Stomach smooth muscle (tissue), 2 donors: Measurements from ENCODE around the gene ABLIM1.

Experiments used
- H3K27ac ChIP-seq: one replicate; pipeline ENCODE4 v1.7.0; 2013; ENCODE audit warnings: mild to moderate bottlenecking, low read length, inconsistent platforms
- H3K27me3 ChIP-seq, 2 donors: one replicate each; pipeline ENCODE4 v1.7.0; 2013; ENCODE audit warnings: low read length in 2 of 2; ENCODE audit not compliant: insufficient read depth in 2 of 2, control insufficient read depth in 1 of 2
- H3K36me3 ChIP-seq, 2 donors: one replicate each; pipeline ENCODE4 v1.7.0; 2013; ENCODE audit warnings: low read length in 2 of 2; ENCODE audit not compliant: control insufficient read depth in 2 of 2, insufficient read depth in 2 of 2
- H3K4me1 ChIP-seq: one replicate; pipeline ENCODE4 v1.7.0; 2013; ENCODE audit warnings: low read length; ENCODE audit not compliant: control insufficient read depth, insufficient read depth
- H3K4me3 ChIP-seq, 2 donors: one replicate each; pipeline ENCODE4 v1.7.0; 2013; ENCODE audit warnings: low read length in 2 of 2
- H3K9ac ChIP-seq, 2 donors: one replicate each; pipeline ENCODE4 v1.7.0; 2013; ENCODE audit warnings: low read length in 2 of 2, mild to moderate bottlenecking in 1 of 2
- H3K9me3 ChIP-seq, 2 donors: one replicate each; pipeline ENCODE4 v1.7.0; 2013; ENCODE audit warnings: low read length in 2 of 2; ENCODE audit not compliant: control insufficient read depth in 2 of 2
- donor health status: healthy.
- donor health status: Pancreatic carcinoma.

Gene ABLIM1

DNA sequence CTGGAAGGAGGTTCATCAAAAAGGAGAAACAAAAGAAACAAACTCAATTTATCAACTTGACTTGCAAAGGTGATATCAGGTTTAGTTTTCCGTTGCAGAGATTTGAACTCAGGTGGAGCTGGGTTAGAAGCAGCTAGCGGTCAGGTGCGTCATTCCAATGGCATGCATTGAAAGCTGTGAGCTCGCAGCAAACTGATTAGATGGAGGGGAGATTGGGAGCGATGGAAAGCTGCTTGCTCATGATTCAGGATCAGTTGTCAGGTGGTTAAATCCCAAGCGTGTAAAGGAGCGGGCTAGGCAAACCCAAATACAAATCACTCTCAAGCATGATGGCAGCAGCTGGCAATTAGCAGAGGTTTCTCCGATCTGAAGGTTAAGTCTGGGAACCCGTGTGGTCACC, 204.5 kb downstream of the ABLIM1 start:
- H3K27ac ChIP-seq = no peak overlapping the region
- no peaks in the 10 kb centered on the region for H3K27me3 ChIP-seq
- no peaks in the 10 kb centered on the region for H3K4me1 ChIP-seq
- no peaks in the 10 kb centered on the region for H3K9me3 ChIP-seq
- no peak overlapping the region for H3K9ac ChIP-seq
- H3K36me3 ChIP-seq = no peaks in the 10 kb centered on the region
- H3K4me3 ChIP-seq = no peak overlapping the region

DNA sequence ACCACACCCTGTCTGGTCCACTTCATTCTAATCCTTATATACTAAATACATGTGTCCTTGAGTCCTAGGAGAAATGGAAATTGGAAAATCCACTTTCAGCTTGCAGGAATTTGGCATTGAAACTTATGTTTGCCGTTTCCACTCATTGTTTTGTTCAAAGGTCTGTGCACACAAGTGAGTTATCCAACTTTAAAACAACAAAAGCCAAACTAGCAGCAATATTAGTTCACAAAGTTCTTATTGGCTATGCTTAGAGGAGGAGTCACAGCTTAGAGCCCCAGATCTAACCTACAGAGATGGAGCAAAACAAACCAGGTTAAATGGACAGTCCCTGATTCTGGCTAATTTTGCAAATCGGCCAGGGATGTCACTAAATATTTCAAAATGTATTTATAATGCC, 209.2 kb downstream of the ABLIM1 start:
- Histone ChIP-seq H3K4me3 (no peak overlapping the region), H3K9ac (no peak overlapping the region), H3K4me1 (no peaks in the 10 kb centered on the region), H3K27me3 (no peaks in the 10 kb centered on the region), H3K9me3 (no peaks in the 10 kb centered on the region), H3K27ac (no peak overlapping the region), H3K36me3 (peaks cover 0 to 6% of the 10 kb centered on the region in 2 donors)

DNA sequence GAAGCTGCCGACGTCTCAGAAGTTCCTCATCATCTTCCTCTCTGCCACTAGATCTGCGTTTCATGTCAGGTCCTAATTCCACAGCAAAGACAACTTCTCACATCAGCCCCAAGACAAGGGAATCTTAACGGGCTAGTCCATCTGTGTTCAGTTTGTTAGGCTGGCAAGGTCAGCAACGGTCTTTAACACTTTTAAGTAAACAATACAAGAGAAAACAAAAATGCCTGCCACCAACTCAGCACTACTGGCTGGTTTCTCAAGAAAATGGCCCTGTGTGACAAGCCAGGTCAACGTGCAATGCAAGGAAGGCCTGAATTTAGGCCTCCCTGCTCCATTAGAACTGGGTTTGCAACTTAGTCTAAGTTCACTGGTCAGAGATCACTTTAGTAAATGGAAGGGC, 212.7 kb downstream of the ABLIM1 start:
- peaks cover 3 to 11% of the 10 kb centered on the region in 2 donors for H3K36me3 ChIP-seq
- H3K9me3 ChIP-seq = no peaks in the 10 kb centered on the region
- no peaks in the 10 kb centered on the region for H3K4me1 ChIP-seq
- no peak overlapping the region for H3K9ac ChIP-seq
- H3K4me3 ChIP-seq = no peak overlapping the region
- no peak overlapping the region for H3K27ac ChIP-seq
- no peaks in the 10 kb centered on the region for H3K27me3 ChIP-seq

DNA sequence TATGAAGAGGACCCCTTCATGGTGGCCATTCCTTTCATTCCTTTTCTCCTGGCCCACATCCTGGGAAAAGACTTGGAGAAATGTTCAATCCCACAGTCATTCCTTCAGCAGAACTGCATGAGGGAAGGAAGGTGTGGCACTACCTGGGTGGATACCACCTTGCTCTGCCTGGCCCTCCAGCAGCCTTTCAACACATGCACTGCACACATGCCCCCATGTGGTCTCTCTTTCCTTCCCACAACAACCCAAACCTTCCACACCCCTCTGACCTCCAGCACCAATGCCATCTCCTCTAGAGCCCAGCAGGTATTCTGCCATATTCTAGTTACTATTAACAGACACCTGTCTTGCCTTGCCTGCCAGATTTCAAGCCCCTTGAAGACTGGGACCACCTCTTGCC, 213.3 kb downstream of the ABLIM1 start:
- Histone ChIP-seq H3K9me3 (no peaks in the 10 kb centered on the region), H3K9ac (no peak overlapping the region), H3K4me1 (no peaks in the 10 kb centered on the region), H3K27ac (no peak overlapping the region), H3K36me3 (peaks cover 3 to 14% of the 10 kb centered on the region in 2 donors), H3K27me3 (no peaks in the 10 kb centered on the region), H3K4me3 (no peak overlapping the region)

DNA sequence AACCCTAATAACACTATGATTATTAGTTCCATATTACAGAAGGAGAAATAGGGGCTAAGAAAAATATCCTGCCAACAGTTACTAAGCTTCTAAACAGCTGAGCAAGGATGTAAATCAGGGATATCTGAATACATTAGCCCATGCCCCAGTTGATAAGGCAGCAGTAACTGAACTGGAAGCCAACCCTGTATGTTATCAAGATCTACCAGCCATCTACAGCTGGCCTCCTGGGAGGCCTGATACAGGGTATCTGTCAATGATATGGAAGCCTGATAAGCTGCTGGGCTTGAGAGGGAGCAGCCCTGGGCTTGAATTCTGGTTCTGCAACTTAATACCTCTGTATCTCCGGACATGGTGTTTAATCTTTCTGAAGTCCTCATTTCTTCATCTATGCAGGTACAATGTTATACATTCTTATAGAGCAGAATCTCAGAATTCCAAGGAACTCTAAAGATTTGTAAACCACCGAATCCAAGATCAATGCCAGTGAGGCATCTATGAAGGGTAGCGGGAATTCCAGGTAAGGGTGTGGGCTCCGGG, 215.9 kb downstream of the ABLIM1 start:
- no peak overlapping the region for H3K27ac ChIP-seq
- H3K4me1 ChIP-seq = no peaks in the 10 kb centered on the region
- H3K27me3 ChIP-seq = no peaks in the 10 kb centered on the region
- no peaks in the 10 kb centered on the region for H3K9me3 ChIP-seq
- H3K4me3 ChIP-seq = no peak overlapping the region
- peaks cover 7 to 24% of the 10 kb centered on the region in 2 donors for H3K36me3 ChIP-seq
- no peak overlapping the region for H3K9ac ChIP-seq

DNA sequence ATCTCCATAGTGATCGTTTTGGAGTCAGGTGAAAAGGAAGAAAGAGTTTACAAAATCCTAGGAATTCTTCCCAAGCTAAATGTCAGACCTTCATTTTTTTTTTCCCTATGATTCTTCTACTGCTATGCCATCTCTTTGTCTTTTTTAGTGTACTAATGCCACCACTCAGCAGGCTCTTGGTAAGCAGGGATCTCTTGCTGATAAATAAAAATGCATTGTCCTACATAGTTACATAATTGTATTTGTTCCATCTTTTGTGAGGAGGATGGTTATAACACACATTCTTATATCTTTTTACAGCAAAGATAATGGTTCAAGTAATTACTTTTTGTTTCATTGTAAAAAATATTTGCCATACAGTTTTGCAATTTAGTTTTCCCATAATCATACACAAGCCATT, 217.0 kb downstream of the ABLIM1 start:
- H3K4me1 ChIP-seq = no peaks in the 10 kb centered on the region
- peaks cover 7 to 25% of the 10 kb centered on the region in 2 donors for H3K36me3 ChIP-seq
- no peak overlapping the region for H3K9ac ChIP-seq
- no peaks in the 10 kb centered on the region for H3K27me3 ChIP-seq
- H3K4me3 ChIP-seq = no peak overlapping the region
- no peak overlapping the region for H3K27ac ChIP-seq
- H3K9me3 ChIP-seq = no peaks in the 10 kb centered on the region

DNA sequence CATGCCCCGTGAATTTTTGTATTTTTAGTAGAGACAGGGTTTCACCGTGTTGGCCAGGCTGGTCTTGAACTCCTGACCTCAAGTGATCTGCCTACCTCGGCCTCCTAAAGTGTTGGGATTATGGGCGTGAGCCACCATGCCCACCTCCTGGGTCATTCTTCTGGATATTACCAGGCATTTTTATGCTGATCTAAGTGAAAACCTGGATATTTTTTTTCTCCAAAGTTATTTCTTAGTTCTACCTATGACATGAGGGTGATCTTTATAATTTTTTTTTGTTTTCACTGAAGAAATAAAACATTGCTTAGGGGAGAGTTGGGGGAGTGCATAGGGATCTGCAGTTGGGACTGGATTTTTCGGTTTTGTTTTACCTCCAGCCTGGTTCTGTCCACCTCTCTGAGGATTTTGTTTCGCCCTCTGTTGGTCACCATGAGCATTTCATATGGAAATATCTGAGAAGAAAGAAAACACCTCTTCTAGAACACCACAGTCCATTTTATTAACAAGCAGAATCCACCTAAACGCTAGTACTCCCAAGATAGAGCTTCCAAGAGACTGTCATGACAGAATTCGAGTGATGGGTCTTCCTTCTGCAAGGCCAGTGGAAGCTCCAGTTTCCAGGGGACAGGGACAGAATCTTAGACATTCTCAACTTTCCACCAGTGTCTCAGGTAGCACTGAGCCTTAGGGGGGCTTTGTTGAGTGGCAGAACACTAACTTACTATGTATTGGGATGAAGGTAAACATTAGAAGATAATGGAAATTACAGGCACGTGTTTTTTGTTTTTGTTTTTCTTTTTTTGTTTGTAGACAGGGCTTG, 220.4 kb downstream of the ABLIM1 start:
- Histone ChIP-seq H3K4me3 (no peak overlapping the region), H3K9ac (no peak overlapping the region), H3K9me3 (no peaks in the 10 kb centered on the region), H3K27ac (no peak overlapping the region), H3K27me3 (no peaks in the 10 kb centered on the region), H3K4me1 (no peaks in the 10 kb centered on the region), H3K36me3 (peaks cover 7 to 25% of the 10 kb centered on the region in 2 donors)

DNA sequence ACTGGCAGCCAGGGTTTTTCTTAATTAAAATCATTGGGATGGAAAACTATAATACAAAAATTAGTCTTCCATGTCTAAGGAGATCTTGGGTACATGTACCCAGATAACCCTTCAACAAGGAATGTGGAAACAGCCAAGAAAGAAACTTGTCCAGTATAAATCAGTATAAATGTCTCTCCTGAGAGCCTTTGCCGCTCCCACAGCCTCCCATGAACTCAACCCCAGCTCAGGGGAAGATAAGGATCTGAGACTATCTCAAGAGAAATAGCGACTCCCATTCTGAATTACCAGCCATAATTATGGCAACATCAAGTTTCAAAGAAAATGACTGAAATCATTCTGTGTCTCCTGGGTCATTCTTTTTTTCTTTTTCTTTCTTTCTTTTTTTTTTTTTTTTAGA, 221.1 kb downstream of the ABLIM1 start:
- Histone ChIP-seq H3K36me3 (peaks cover 7 to 25% of the 10 kb centered on the region in 2 donors), H3K9ac (no peak overlapping the region), H3K9me3 (no peaks in the 10 kb centered on the region), H3K27ac (no peak overlapping the region), H3K4me1 (no peaks in the 10 kb centered on the region), H3K27me3 (no peaks in the 10 kb centered on the region), H3K4me3 (no peak overlapping the region)

DNA sequence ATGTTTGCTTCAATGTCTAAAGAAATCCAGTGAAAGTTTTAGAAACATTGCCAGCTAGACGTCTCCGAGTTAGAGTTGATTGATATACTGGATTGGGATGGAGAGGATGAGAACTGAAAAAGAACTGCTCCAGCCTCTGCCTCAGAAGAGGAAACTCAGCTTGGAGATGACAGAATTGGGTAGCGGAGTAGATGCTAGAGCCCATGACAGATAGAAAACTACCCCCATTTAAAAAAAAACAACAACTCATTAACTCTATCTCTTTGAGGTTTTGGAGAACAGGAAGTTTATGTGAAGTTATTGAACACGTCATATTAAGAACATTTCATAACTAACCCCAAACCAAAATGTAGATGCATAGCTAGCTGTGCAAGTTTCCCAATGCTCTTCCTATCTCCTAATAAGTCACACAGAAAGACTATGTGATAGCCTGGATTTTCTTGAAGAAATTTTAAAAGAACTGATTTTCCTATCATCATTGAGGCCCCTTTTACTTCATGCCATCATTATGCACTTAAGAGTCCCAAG, 225.4 kb downstream of the ABLIM1 start:
- no peak overlapping the region for H3K27ac ChIP-seq
- no peak overlapping the region for H3K4me3 ChIP-seq
- H3K9me3 ChIP-seq = no peaks in the 10 kb centered on the region
- H3K27me3 ChIP-seq = no peaks in the 10 kb centered on the region
- peaks cover 0 to 9% of the 10 kb centered on the region in 2 donors for H3K36me3 ChIP-seq
- H3K4me1 ChIP-seq = peaks cover 5% of the 10 kb centered on the region
- H3K9ac ChIP-seq = no peak overlapping the region

DNA sequence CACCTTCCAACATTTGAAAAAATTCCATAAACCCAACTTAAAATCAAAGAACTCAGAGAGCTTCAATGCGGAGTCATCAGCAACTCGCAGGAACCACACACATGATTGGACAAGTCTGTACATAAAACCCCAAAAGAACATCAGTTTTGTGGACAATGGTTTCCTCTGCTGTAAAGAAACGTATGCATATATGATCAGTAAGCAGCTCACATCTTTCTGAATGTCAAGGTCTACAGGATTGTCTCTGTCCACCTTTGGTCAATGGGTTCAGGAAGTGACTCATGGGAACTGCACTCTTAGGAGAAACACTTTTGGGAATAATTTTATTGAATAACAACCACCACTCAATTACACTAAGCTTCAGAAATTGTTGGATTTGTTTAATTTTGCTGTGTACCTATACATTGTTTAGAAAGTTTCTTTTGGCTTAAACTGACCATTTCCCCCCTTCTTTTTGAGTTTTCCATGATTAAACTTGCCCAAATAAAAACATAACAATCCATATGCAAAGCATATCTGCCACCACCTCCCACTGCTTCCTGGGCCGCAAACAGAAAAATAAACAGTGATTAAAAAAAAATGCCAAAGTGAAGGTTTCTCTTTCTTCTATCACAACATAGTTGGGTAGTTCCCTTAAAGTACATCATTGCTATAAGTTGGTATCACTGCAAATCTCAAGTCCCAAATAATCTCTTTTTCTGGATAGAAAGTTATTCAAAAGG, 226.5 kb downstream of the ABLIM1 start:
- no peaks in the 10 kb centered on the region for H3K27me3 ChIP-seq
- peaks cover 0 to 9% of the 10 kb centered on the region in 2 donors for H3K36me3 ChIP-seq
- H3K4me1 ChIP-seq = peaks cover 14% of the 10 kb centered on the region
- no peak overlapping the region for H3K4me3 ChIP-seq
- no peak overlapping the region for H3K27ac ChIP-seq
- no peaks in the 10 kb centered on the region for H3K9me3 ChIP-seq
- no peak overlapping the region for H3K9ac ChIP-seq
